GM23338 (cell line): ENCODE data around the gene TSHZ2. TPM values are rescaled to one million over a fixed set of nuclear protein-coding genes. Genes with fewer than 3 reads are reported as not detected.

Source experiments
- ATAC-seq: fragments of 200-7000 bp; cut with Tn5 transposase; 3 replicates; pipeline ENCODE4 v1.9.1; 2020
- DNase-seq: peaks from one replicate; pipeline ENCODE4 v3.0.0-alpha.2; 2015; ENCODE audit warnings: low spot score
- H2AFZ ChIP-seq: fragments of 200-600 bp; sonication (generic); 2 replicates; pipeline ENCODE4 v1.8.0; 2016; ENCODE audit warnings: antibody characterized with exemption, mild to moderate bottlenecking, moderate library complexity
- H3F3A ChIP-seq: fragments of 200-600 bp; sonication (generic); replicated peaks from 2 replicates; pipeline ENCODE4 v1.8.0; 2017; ENCODE audit warnings: antibody characterized with exemption, mixed run types, low read depth
- H3K27ac ChIP-seq: fragments of 200-600 bp; sonication (generic); 2 replicates; pipeline ENCODE4 v1.6.1; 2016; ENCODE audit warnings: low read depth
- H3K27me3 ChIP-seq: fragments of 200-600 bp; sonication (generic); 2 replicates; pipeline ENCODE4 v1.8.0; 2016; ENCODE audit warnings: mild to moderate bottlenecking, mixed run types, moderate library complexity; ENCODE audit not compliant: insufficient read depth
- H3K36me3 ChIP-seq: fragments of 200-600 bp; sonication (generic); 2 replicates; pipeline ENCODE4 v1.8.0; 2016; ENCODE audit warnings: mild to moderate bottlenecking; ENCODE audit not compliant: insufficient read depth
- H3K4me1 ChIP-seq: fragments of 200-600 bp; sonication (generic); 2 replicates; pipeline ENCODE4 v1.8.0; 2016; ENCODE audit warnings: mild to moderate bottlenecking, moderate library complexity; ENCODE audit not compliant: insufficient read depth
- H3K4me2 ChIP-seq: fragments of 200-600 bp; sonication (generic); 2 replicates; pipeline ENCODE4 v1.7.1; 2017; ENCODE audit warnings: mixed run types
- H3K4me3 ChIP-seq: fragments of 200-600 bp; sonication (generic); 2 replicates; pipeline ENCODE4 v1.6.1; 2016; ENCODE audit warnings: mixed run types
- H3K79me2 ChIP-seq: fragments of 200-600 bp; sonication (generic); replicated peaks from 2 replicates; pipeline ENCODE4 v1.8.0; 2017; ENCODE audit warnings: mild to moderate bottlenecking; ENCODE audit not compliant: insufficient read depth
- H3K9me2 ChIP-seq: fragments of 200-600 bp; sonication (generic); 2 replicates; pipeline ENCODE4 v1.8.0; 2017; ENCODE audit not compliant: insufficient read depth
- H4K20me1 ChIP-seq: fragments of 200-600 bp; sonication (generic); replicated peaks from 2 replicates; pipeline ENCODE4 v1.8.0; 2017; ENCODE audit warnings: mild to moderate bottlenecking; ENCODE audit not compliant: insufficient read depth
- H3K27ac Mint-ChIP-seq: 2 replicates; pipeline ENCODE4 v1.8.0; 2020; ENCODE audit warnings: inconsistent platforms, mild to moderate bottlenecking, moderate library complexity, mixed read lengths
- H3K27me3 Mint-ChIP-seq: 3 replicates; pipeline ENCODE4 v1.8.0; 2022; ENCODE audit warnings: low read depth, mild to moderate bottlenecking, moderate library complexity, mixed read lengths, inconsistent platforms; ENCODE audit not compliant: insufficient read depth, poor library complexity
- H3K36me3 Mint-ChIP-seq: 3 replicates; pipeline ENCODE4 v1.8.0; 2021; ENCODE audit warnings: low read depth, mild to moderate bottlenecking, inconsistent platforms, moderate library complexity, mixed read lengths
- H3K4me1 Mint-ChIP-seq: 3 replicates; pipeline ENCODE4 v1.8.0; 2020; ENCODE audit warnings: mild to moderate bottlenecking, inconsistent platforms, mixed read lengths
- H3K4me3 Mint-ChIP-seq: 3 replicates; pipeline ENCODE4 v1.8.0; 2021; ENCODE audit warnings: moderate library complexity, mild to moderate bottlenecking, inconsistent platforms, mixed read lengths
- H3K9me3 Mint-ChIP-seq: 3 replicates; pipeline ENCODE4 v1.8.0; 2020; ENCODE audit warnings: moderate library complexity, mild to moderate bottlenecking, inconsistent platforms, mixed read lengths
- CREB1 ChIP-seq: fragments of 250-450 bp; sonication (Bioruptor Pico); IDR thresholded peaks from 2 replicates; pipeline ENCODE4 v1.5.0; 2020; ENCODE audit warnings: low read depth, mild to moderate bottlenecking, moderate library complexity
- CTCF ChIP-seq, 2 experiments: fragments of 200-600 bp in 1 of 2; sonication (generic) in 1 of 2; conservative IDR thresholded peaks; 2 replicates each; pipeline versions ENCODE4 v1.5.1 to v1.6.1; 2016 to 2017; ENCODE audit warnings: antibody characterized with exemption in 2 of 2, low read depth in 2 of 2, mild to moderate bottlenecking in 2 of 2, moderate library complexity in 1 of 2
- EZH2 ChIP-seq: fragments of 200-600 bp; sonication (generic); IDR thresholded peaks from one replicate; pipeline ENCODE4 v1.8.0; 2017; ENCODE audit warnings: antibody characterized with exemption, mild to moderate bottlenecking, low read depth; ENCODE audit not compliant: unreplicated experiment
- EZH2phosphoT487 ChIP-seq: fragments of 200-600 bp; sonication (generic); IDR thresholded peaks from one replicate; pipeline ENCODE4 v1.8.1; 2018; ENCODE audit warnings: antibody characterized with exemption; ENCODE audit not compliant: unreplicated experiment
- JUNB ChIP-seq: IDR thresholded peaks from one replicate; pipeline ENCODE4 v1.6.1; 2016; ENCODE audit warnings: antibody characterized with exemption; ENCODE audit not compliant: unreplicated experiment
- NANOG ChIP-seq: IDR thresholded peaks from 2 replicates; pipeline ENCODE4 v1.6.1; 2016; ENCODE audit warnings: antibody characterized with exemption, borderline replicate concordance
- POLR2AphosphoS5 ChIP-seq: IDR thresholded peaks from 2 replicates; pipeline ENCODE4 v1.6.1; 2016; ENCODE audit warnings: antibody characterized with exemption, low read depth
- REST ChIP-seq: IDR thresholded peaks from one replicate; pipeline ENCODE4 v1.6.1; 2018; ENCODE audit warnings: antibody characterized with exemption; ENCODE audit not compliant: unreplicated experiment
- STAT1 ChIP-seq: IDR thresholded peaks from one replicate; pipeline ENCODE4 v1.6.1; 2016; ENCODE audit warnings: antibody characterized with exemption; ENCODE audit not compliant: unreplicated experiment
- ZNF114 ChIP-seq: fragments of 250-450 bp; sonication (Bioruptor Pico); IDR thresholded peaks from 2 replicates; pipeline ENCODE4 v1.5.0; 2020; ENCODE audit warnings: mild to moderate bottlenecking, moderate library complexity
- ZNF331 ChIP-seq: fragments of 250-450 bp; sonication (Bioruptor Pico); IDR thresholded peaks from 2 replicates; pipeline ENCODE4 v1.5.0; 2020; ENCODE audit warnings: low read depth, mild to moderate bottlenecking, moderate library complexity
- polyA plus RNA-seq: library from polyadenylated mRNA; unstranded; fragments of >200 nt; fragmentation: Nextera tagmentation; extraction: Ambion mirVana; gene quantifications from 2 replicates; pipeline ENCODE4 v1.2.1, GENCODE V29; 2016
- total RNA-seq: library from RNA; depleted of rRNA; stranded (reverse); fragments of >200 nt; shearing (Covaris generic); gene quantifications from 2 replicates; pipeline ENCODE4 v1.2.3, GENCODE V29; 2014
- TF ChIP-seq, protein P1 (sequence below): IDR thresholded peaks from 2 replicates; pipeline ENCODE4 v1.6.1; 2016; ENCODE audit warnings: antibody characterized with exemption

TSHZ2 gene
- total and polyA plus RNA-seq, 2 experiments from 2014 or later: 0.49 to 1.3 TPM

DNA sequence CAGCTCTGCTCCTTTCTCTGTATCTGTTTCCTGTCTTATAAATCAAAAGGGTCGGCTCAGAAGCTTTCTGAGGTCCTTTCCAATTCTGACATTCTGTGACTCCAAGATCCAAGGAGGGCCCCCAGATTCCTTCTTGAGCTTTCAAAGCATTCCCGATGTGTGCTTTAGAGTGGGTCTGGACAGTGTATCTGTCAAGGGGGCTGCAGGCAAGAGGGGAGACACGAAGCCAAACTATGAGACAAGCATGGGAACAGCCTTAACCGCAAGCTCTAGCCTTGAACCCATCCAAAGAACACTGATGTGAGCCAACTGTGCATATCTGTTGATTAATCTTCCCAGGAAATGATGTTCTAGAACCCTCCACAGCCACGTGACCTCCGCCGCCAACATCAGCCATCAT is 73.8 kb downstream of the TSHZ2 start:
- Histone ChIP-seq H3K27me3 (no peaks in the 10 kb centered on the region), H3K36me3 (no peaks in the 10 kb centered on the region), H4K20me1 (no peaks in the 10 kb centered on the region), H3K4me3 (no peak overlapping the region), H3K79me2 (no peaks in the 10 kb centered on the region), H3K4me2 (no peak overlapping the region), H3K9me2 (no peaks in the 10 kb centered on the region), H2AFZ (no peak overlapping the region), H3F3A (no peaks in the 10 kb centered on the region), H3K4me1 (no peaks in the 10 kb centered on the region), H3K27ac (no peak overlapping the region)
- ATAC-seq (no peak), DNase-seq (no peak)
- TF ChIP-seq ZNF331 (CRISPR knock-in tag) (no peak), REST (no peak)
- H3K27ac Mint-ChIP-seq: no peak overlapping the region
- no peaks in the 10 kb centered on the region for H3K36me3 Mint-ChIP-seq
- no peak overlapping the region for H3K4me3 Mint-ChIP-seq
- H3K9me3 Mint-ChIP-seq: no peaks in the 10 kb centered on the region
- H3K27me3 Mint-ChIP-seq: peaks cover 3% of the 10 kb centered on the region
- no peaks in the 10 kb centered on the region for H3K4me1 Mint-ChIP-seq

DNA sequence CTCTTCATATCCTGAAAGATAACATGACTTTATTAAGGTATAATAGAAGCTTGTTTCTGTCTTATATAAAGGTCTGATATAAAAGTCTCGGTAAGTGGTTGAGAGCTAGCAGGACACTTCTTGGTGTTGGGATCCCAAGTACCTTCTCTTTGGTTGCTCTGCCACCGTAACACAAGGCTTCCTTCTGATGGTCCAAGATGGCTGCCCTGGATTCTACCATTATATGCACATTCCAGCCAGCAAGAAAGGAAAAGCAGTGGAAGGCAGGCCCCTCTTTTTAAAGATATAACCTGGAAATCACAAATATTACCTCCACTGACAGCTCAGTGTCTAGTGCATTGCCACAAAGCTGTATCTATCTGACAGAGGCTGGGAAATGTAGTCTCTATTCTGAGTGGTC is 75.0 kb downstream of the TSHZ2 start:
- H3K9me3 Mint-ChIP-seq: no peaks in the 10 kb centered on the region
- H3K27ac Mint-ChIP-seq: no peak overlapping the region
- DNase-seq: no peak
- Histone ChIP-seq H3K27ac (no peak overlapping the region), H3K4me2 (no peak overlapping the region), H3K79me2 (no peaks in the 10 kb centered on the region), H3K27me3 (no peaks in the 10 kb centered on the region), H3K4me3 (no peak overlapping the region), H2AFZ (no peak overlapping the region), H3K9me2 (no peaks in the 10 kb centered on the region), H3K4me1 (no peaks in the 10 kb centered on the region), H4K20me1 (no peaks in the 10 kb centered on the region), H3K36me3 (no peaks in the 10 kb centered on the region), H3F3A (no peaks in the 10 kb centered on the region)
- H3K4me1 Mint-ChIP-seq: no peaks in the 10 kb centered on the region
- no peak for ATAC-seq
- no peak overlapping the region for H3K4me3 Mint-ChIP-seq
- H3K36me3 Mint-ChIP-seq: no peaks in the 10 kb centered on the region
- H3K27me3 Mint-ChIP-seq: peaks cover 3% of the 10 kb centered on the region
- TF ChIP-seq ZNF114 (CRISPR knock-in tag): no peak
- no peak for TF ChIP-seq CREB1 (CRISPR knock-in tag)
- TF ChIP-seq, protein P1, sequence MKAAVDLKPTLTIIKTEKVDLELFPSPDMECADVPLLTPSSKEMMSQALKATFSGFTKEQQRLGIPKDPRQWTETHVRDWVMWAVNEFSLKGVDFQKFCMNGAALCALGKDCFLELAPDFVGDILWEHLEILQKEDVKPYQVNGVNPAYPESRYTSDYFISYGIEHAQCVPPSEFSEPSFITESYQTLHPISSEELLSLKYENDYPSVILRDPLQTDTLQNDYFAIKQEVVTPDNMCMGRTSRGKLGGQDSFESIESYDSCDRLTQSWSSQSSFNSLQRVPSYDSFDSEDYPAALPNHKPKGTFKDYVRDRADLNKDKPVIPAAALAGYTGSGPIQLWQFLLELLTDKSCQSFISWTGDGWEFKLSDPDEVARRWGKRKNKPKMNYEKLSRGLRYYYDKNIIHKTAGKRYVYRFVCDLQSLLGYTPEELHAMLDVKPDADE: no peak
- TF ChIP-seq ZNF331 (CRISPR knock-in tag): no peak
- TF ChIP-seq POLR2AphosphoS5: no peak
- no peak for TF ChIP-seq NANOG
- TF ChIP-seq EZH2: no peak
- no peak for TF ChIP-seq JUNB
- TF ChIP-seq STAT1: no peak
- TF ChIP-seq EZH2phosphoT487: no peak
- no peak for TF ChIP-seq REST
- no peak for TF ChIP-seq CTCF (conservative IDR thresholded peaks at IDR 0.05; ENCODE audit: low read depth in 2 of 2)
